Body of pancreas (tissue), 4 donors: ENCODE data around the gene PTPN5. TPM values are rescaled to one million over a fixed set of nuclear protein-coding genes. Genes with fewer than 3 reads are reported as not detected.
A peak's percentile ranks its signal among the peaks of the same experiment; 100 is the strongest.

Experiments
- ATAC-seq: fragments of 150-250 bp; one replicate; pipeline ENCODE4 v1.9.1; 2016
- DNase-seq, 4 donors: peaks; one replicate each; pipeline ENCODE4 v3.0.0-alpha.2; 2019
- H3K27ac ChIP-seq, 4 donors: fragments of 200-600 bp; sonication (generic); 1 replicate in 3 of 4; 2 replicates in 1 of 4; pipeline versions ENCODE4 v1.5.1 to v1.6.1; 2016 to 2019; ENCODE audit warnings: mild to moderate bottlenecking in 1 of 4, mixed read lengths in 1 of 4, moderate library complexity in 1 of 4
- H3K27me3 ChIP-seq, 2 donors: fragments of 200-600 bp; sonication (generic); one replicate each; pipeline ENCODE4 v1.6.0; 2016; ENCODE audit warnings: mild to moderate bottlenecking in 1 of 2
- H3K36me3 ChIP-seq, 2 donors: fragments of 200-600 bp; sonication (generic); replicated peaks in 1 of 2; 2 replicates each; pipeline ENCODE4 v1.5.1; 2016; ENCODE audit warnings: low read depth in 2 of 2; ENCODE audit not compliant: insufficient read depth in 1 of 2
- H3K4me1 ChIP-seq: fragments of 200-600 bp; sonication (generic); one replicate; pipeline ENCODE4 v1.6.0; 2016
- H3K4me3 ChIP-seq, 2 donors: fragments of 200-600 bp; sonication (generic); 1 replicate in 1 of 2; 2 replicates in 1 of 2; pipeline ENCODE4 v1.5.1; 2016 to 2019
- H3K9me3 ChIP-seq, 3 donors: fragments of 200-600 bp; sonication (generic); 1 replicate in 2 of 3; 2 replicates in 1 of 3; pipeline ENCODE4 v1.5.1; 2016
- CTCF ChIP-seq, 7 experiments: fragments of 450-650 bp in 4 of 7; fragments of 200-600 bp in 3 of 7; sonication (generic) in 3 of 7; IDR thresholded peaks; one replicate each; pipeline ENCODE4 v1.5.1; 2016 to 2019; ENCODE audit warnings: antibody characterized with exemption in 7 of 7
- POLR2A ChIP-seq, 3 donors: fragments of 450-650 bp; IDR thresholded peaks; one replicate each; pipeline ENCODE4 v1.6.1; 2016; ENCODE audit warnings: antibody characterized with exemption in 3 of 3, mild to moderate bottlenecking in 2 of 3
- WGBS, 2 donors: methylation state at CpG; one replicate each; pipeline ENCODE4 v1.1.5; 2017; 5-methylcytosine and 5-hydroxymethylcytosine counted together
- intact Hi-C: fragments of 100-400 bp; cut with DNase I; formaldehyde crosslinking; loops from one replicate; pipeline ENCODE4 v1.15.1; 2023
- total RNA-seq, 2 donors: library from RNA; depleted of rRNA; stranded (reverse); fragments of >200 nt; gene quantifications; one replicate each; pipeline ENCODE4 v1.1.0, GENCODE V29; 2016

The PTPN5 gene
- total RNA-seq, 2 donors from 2014 or later: 0.26 TPM; not detected in 1

- Histone ChIP-seq H3K4me1 (no peaks in the 10 kb centered on the region), H3K4me3 (no peak overlapping the region), H3K27ac (no peak overlapping the region), H3K27me3 (no peaks in the 10 kb centered on the region), H3K9me3 (no peaks in the 10 kb centered on the region), H3K36me3 (no peaks in the 10 kb centered on the region)
- 37 to 39% methylated on average over 9 to 10 of the region's 10 CpGs for WGBS, 2 donors
- intact Hi-C loops: loop anchor here (10.0 kb wide), 2 partner anchors 192 to 622 kb away; no protein-coding TSS in a partner anchor
- no peak for DNase-seq
- ATAC-seq: no peak
- TF ChIP-seq CTCF (IDR thresholded peaks at IDR 0.05) (no peak), POLR2A (IDR thresholded peaks at IDR 0.05) (no peak)
Measured at GRCh38 chr11:18736590-18737148, 54.9 kb downstream of the PTPN5 start.

GRCh38 chr11:18733202-18733601 lies 58.4 kb downstream of the PTPN5 start:
- intact Hi-C loops: loop anchor here (10.0 kb wide), 2 partner anchors 188 to 618 kb away; no protein-coding TSS in a partner anchor
- no peaks in the 10 kb centered on the region for H3K4me1 ChIP-seq

GRCh38 chr11:18731949-18732821 lies 59.4 kb downstream of the PTPN5 start:
- H3K4me3 ChIP-seq: no peak overlapping the region
- no peaks in the 10 kb centered on the region for H3K9me3 ChIP-seq
- WGBS, 2 donors: 47 to 51% methylated on average over 11 of the region's 11 CpGs
- TF ChIP-seq CTCF (IDR thresholded peaks at IDR 0.05): peak; percentile 64 to 98 (median 81)
- no peak for TF ChIP-seq POLR2A (IDR thresholded peaks at IDR 0.05)
- DNase-seq: peak; percentile 51 to 69 (median 60)
- peaks cover 6% of the 10 kb centered on the region for H3K4me1 ChIP-seq
- H3K36me3 ChIP-seq: no peaks in the 10 kb centered on the region
- no peak overlapping the region for H3K27ac ChIP-seq
- H3K27me3 ChIP-seq: no peaks in the 10 kb centered on the region
- peak; percentile 73 for ATAC-seq
- intact Hi-C loops: loop anchor here (10.0 kb wide), 2 partner anchors 187 to 617 kb away; no protein-coding TSS in a partner anchor

More at GRCh38 chr11:18733202-18733601, 58.4 kb downstream of the PTPN5 start:
- H3K27me3 ChIP-seq: no peaks in the 10 kb centered on the region
- DNase-seq: no peak
- no peak for ATAC-seq
- H3K9me3 ChIP-seq: no peaks in the 10 kb centered on the region
- 67 to 70% methylated on average over 12 to 16 of the region's 16 CpGs for WGBS, 2 donors
- H3K36me3 ChIP-seq: no peaks in the 10 kb centered on the region
- no peak overlapping the region for H3K4me3 ChIP-seq
- no peak overlapping the region for H3K27ac ChIP-seq
- TF ChIP-seq CTCF (IDR thresholded peaks at IDR 0.05) (no peak), POLR2A (IDR thresholded peaks at IDR 0.05) (no peak)

GRCh38 chr11:18731441-18731840 lies 60.2 kb downstream of the PTPN5 start:
- Histone ChIP-seq H3K9me3 (no peaks in the 10 kb centered on the region), H3K36me3 (no peaks in the 10 kb centered on the region), H3K27ac (no peak overlapping the region), H3K4me3 (no peak overlapping the region), H3K27me3 (no peaks in the 10 kb centered on the region), H3K4me1 (peaks cover 7% of the 10 kb centered on the region)
- intact Hi-C loops: loop anchor here (10.0 kb wide), 2 partner anchors 187 to 617 kb away; no protein-coding TSS in a partner anchor
- TF ChIP-seq CTCF (IDR thresholded peaks at IDR 0.05): no peak
- TF ChIP-seq POLR2A (IDR thresholded peaks at IDR 0.05): no peak
- DNase-seq (no peak), ATAC-seq (no peak)
- 76 to 89% methylated on average over 2 of the region's 2 CpGs for WGBS, 2 donors
